Esophagus mucosa (tissue), 1 donor: Measurements from ENCODE around the gene MRPL54. TPM values are rescaled to one million over a fixed set of nuclear protein-coding genes. Genes with fewer than 3 reads are reported as not detected.
"Not testable (repeated sequence)": the region's sequence is repeated elsewhere in the genome, so short reads cannot be mapped to it uniquely, and the experiment has no call there.

Experiments
- ATAC-seq: fragments of 200-7000 bp; cut with Tn5 transposase; one replicate; pipeline ENCODE4 v1.9.1; 2020
- total RNA-seq: library from RNA; stranded (reverse); gene quantifications from one replicate; pipeline ENCODE4 v1.2.4, GENCODE V29; 2023
- donor health status: DM: yes; HTN: yes; CAD: no.

Gene MRPL54
- total RNA-seq, 1 donor from 2014 or later: 62.3 TPM

DNA sequence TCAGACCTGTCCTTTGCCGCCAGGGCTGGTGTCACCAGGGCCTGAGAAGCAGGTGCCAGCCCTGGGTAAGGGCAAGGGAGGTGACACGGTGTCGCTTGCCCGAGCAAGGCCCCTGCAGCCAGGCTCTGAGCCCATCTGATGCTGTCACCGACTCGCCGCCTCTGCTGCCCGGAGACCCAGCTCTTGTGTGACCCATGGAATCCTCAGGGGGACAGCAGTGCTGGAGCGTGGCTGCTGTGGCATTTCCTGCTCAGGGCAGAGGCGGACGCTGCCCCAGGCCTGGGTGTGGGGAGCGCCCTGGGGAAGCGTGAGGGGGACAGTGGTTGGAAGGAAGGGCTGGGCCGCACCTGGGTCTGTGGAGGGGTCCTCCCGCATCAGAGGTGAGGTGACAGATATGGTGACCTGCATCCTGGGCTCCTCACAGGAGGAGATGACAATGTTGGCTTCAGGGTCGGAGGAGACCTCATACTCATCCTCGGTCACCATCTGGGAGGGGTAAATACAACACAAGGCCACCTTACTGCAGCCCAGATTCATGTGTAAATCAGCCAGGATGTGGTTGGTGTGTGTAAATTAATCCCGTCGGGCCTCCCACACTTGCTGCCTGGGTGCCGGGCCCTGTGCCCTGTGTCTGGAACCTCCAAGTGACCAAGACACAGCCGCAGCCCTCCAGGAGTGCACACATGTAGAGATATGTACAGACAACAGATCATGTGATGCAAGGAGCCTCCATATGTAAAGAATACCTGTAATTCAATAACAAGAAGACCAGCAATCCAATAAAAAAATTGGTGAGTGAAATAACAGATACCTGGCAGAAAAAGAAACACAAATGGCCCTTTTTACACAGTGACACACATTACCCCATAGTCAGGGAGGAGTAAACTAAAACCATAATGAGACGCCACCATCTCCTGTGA, 51.3 kb downstream of the MRPL54 start:
- no peak for ATAC-seq

DNA sequence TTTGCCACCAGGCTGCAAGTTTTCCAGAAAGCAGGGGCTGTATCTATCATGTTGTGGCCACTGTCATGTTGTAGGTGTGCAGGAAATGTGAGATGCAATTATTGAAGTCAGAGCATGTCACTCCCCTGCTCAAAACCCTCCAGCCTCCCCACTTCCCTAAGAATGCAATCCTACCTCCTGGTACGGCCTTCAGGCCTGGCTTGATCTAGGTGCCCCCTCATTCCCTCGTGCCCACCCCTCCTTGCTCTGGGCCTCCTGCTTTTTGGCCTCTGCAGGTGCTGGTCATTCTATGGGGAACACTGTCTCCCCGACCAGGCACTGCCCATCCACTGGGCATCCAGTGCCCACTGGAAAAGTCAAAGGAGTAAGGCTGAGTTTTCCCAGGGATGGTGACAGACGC, 52.2 kb downstream of the MRPL54 start:
- ATAC-seq: no peak

- ATAC-seq: not testable (repeated sequence)
These were observed 53.7 kb downstream of the MRPL54 start for GRCh38 chr19:3816148-3816547.

- no peak for ATAC-seq
These were observed 54.2 kb downstream of the MRPL54 start for GRCh38 chr19:3816566-3817218.

Other genes with a start within 250 kb of the MRPL54 start
- gene TEKTIP1, start 223.5 kb upstream of the MRPL54 start, total RNA-seq: 0.84 TPM
- gene MFSD12, start 205.1 kb upstream of the MRPL54 start, total RNA-seq: 25.7 TPM
- gene HMG20B, start 189.7 kb upstream of the MRPL54 start, total RNA-seq: 36.6 TPM
- gene GIPC3, start 177.2 kb upstream of the MRPL54 start, total RNA-seq: 0.28 TPM
- gene TBXA2R, start 155.8 kb upstream of the MRPL54 start, total RNA-seq: 0.64 TPM
- gene CACTIN, start 135.9 kb upstream of the MRPL54 start, total RNA-seq: 10.5 TPM
- gene PIP5K1C, start 62.2 kb upstream of the MRPL54 start, total RNA-seq: 16.4 TPM
- gene TJP3, start 54.3 kb upstream of the MRPL54 start, total RNA-seq: 40.9 TPM
- 10.9 TPM for gene APBA3, start 990 bp upstream of the MRPL54 start, total RNA-seq
- gene RAX2, start 9.5 kb downstream of the MRPL54 start, total RNA-seq: not detected
- 0.24 TPM for gene MATK, start 23.7 kb downstream of the MRPL54 start, total RNA-seq
- gene ZFR2, start 106.4 kb downstream of the MRPL54 start, total RNA-seq: not detected
- gene ATCAY, start 118.0 kb downstream of the MRPL54 start, total RNA-seq: not detected
- not detected for gene NMRK2, start 170.4 kb downstream of the MRPL54 start, total RNA-seq
- gene DAPK3, start 208.4 kb downstream of the MRPL54 start, total RNA-seq: 28.8 TPM
- 2,169 TPM for gene EEF2, start 222.8 kb downstream of the MRPL54 start, total RNA-seq
- 19.3 TPM for gene PIAS4, start 245.1 kb downstream of the MRPL54 start, total RNA-seq